ENCODE data around the gene MYO9B.

The MYO9B gene

GRCh38 chr19:17086120-17086519, 10.5 kb downstream of the MYO9B start:
- no peak overlapping the region for H3K4me3 ChIP-seq (ENCODE audit: severe bottlenecking)
- peaks cover 4% of the 10 kb centered on the region for H3K4me1 ChIP-seq (ENCODE audit: insufficient read depth, poor library complexity, severe bottlenecking)
- TF ChIP-seq, protein P1, sequence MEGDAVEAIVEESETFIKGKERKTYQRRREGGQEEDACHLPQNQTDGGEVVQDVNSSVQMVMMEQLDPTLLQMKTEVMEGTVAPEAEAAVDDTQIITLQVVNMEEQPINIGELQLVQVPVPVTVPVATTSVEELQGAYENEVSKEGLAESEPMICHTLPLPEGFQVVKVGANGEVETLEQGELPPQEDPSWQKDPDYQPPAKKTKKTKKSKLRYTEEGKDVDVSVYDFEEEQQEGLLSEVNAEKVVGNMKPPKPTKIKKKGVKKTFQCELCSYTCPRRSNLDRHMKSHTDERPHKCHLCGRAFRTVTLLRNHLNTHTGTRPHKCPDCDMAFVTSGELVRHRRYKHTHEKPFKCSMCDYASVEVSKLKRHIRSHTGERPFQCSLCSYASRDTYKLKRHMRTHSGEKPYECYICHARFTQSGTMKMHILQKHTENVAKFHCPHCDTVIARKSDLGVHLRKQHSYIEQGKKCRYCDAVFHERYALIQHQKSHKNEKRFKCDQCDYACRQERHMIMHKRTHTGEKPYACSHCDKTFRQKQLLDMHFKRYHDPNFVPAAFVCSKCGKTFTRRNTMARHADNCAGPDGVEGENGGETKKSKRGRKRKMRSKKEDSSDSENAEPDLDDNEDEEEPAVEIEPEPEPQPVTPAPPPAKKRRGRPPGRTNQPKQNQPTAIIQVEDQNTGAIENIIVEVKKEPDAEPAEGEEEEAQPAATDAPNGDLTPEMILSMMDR (IDR thresholded peaks at IDR 0.05; ENCODE audit: poor library complexity, severe bottlenecking), result no peak
- H3K27me3 ChIP-seq (ENCODE audit: insufficient read depth, poor library complexity, severe bottlenecking), result no peaks in the 10 kb centered on the region
- no peak overlapping the region for H3K27ac ChIP-seq (ENCODE audit: poor library complexity, severe bottlenecking)
- no peaks in the 10 kb centered on the region for H3K9me3 ChIP-seq (ENCODE audit: severe bottlenecking)
- DNase-seq (ENCODE audit: low spot score) (no peak), ATAC-seq (ENCODE audit: low read depth) (no peak)
- no peaks in the 10 kb centered on the region for H3K36me3 ChIP-seq (ENCODE audit: low read depth)

- no peak overlapping the region for H3K4me3 ChIP-seq (ENCODE audit: severe bottlenecking)
- DNase-seq (ENCODE audit: low spot score) (no peak), ATAC-seq (ENCODE audit: low read depth) (no peak)
- H3K27me3 ChIP-seq (ENCODE audit: insufficient read depth, poor library complexity, severe bottlenecking), result no peaks in the 10 kb centered on the region
- H3K36me3 ChIP-seq (ENCODE audit: low read depth), result no peaks in the 10 kb centered on the region
- TF ChIP-seq, protein P1 (IDR thresholded peaks at IDR 0.05; ENCODE audit: poor library complexity, severe bottlenecking), result no peak
- no peak overlapping the region for H3K27ac ChIP-seq (ENCODE audit: poor library complexity, severe bottlenecking)
- H3K4me1 ChIP-seq (ENCODE audit: insufficient read depth, poor library complexity, severe bottlenecking), result peaks cover 4% of the 10 kb centered on the region
- H3K9me3 ChIP-seq (ENCODE audit: severe bottlenecking), result no peaks in the 10 kb centered on the region
Observed at GRCh38 chr19:17086834-17087233, 11.3 kb downstream of the MYO9B start.

DNA sequence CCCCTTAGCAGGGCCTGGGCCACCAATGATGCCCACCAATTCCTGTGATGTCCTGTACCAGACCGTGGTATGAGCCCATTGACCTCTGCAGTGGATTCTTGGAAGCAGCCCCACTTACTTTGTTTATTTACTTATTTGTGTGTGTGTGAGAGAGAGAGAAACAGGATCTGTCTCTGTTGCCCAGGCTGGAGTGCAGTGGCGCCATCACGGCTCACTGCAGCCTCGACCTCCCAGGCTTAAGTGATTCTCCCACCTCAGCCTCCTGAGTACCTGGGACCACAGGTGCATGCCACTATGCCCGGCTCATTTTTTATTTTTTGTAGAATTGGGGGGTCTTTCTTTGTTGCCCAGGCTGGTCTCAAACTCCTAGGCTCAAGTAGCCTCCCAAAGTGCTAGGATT, 13.0 kb downstream of the MYO9B start:
- TF ChIP-seq, protein P1 (IDR thresholded peaks at IDR 0.05; ENCODE audit: poor library complexity, severe bottlenecking), result no peak
- no peaks in the 10 kb centered on the region for H3K27me3 ChIP-seq (ENCODE audit: insufficient read depth, poor library complexity, severe bottlenecking)
- no peak for DNase-seq (ENCODE audit: low spot score)
- H3K36me3 ChIP-seq (ENCODE audit: low read depth), result no peaks in the 10 kb centered on the region
- no peak overlapping the region for H3K4me3 ChIP-seq (ENCODE audit: severe bottlenecking)
- peaks cover 4% of the 10 kb centered on the region for H3K4me1 ChIP-seq (ENCODE audit: insufficient read depth, poor library complexity, severe bottlenecking)
- H3K27ac ChIP-seq (ENCODE audit: poor library complexity, severe bottlenecking), result no peak overlapping the region
- no peaks in the 10 kb centered on the region for H3K9me3 ChIP-seq (ENCODE audit: severe bottlenecking)
- ATAC-seq (ENCODE audit: low read depth), result no peak

DNA sequence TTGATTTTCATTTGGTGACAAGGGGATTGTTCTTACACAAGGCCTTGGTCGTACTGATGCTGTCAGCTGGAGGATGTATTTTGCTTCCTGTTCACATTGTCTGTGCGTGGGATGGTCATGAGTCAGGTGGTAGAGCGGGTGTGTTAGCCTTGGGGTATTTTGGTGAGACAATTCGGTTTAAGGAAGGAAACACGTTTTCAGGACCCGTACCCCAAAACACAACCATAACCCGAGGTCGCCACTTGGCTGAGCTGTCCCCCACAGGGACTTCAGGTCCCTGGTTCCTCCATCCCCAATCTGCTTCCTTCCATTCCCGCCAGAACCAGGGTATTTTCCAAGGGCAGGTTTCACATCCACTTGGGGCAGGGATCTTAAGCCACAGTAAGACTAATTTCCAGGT, 15.0 kb downstream of the MYO9B start:
- DNase-seq (ENCODE audit: low spot score), result no peak
- TF ChIP-seq, protein P1 (IDR thresholded peaks at IDR 0.05; ENCODE audit: poor library complexity, severe bottlenecking), result no peak
- ATAC-seq (ENCODE audit: low read depth), result no peak

DNA sequence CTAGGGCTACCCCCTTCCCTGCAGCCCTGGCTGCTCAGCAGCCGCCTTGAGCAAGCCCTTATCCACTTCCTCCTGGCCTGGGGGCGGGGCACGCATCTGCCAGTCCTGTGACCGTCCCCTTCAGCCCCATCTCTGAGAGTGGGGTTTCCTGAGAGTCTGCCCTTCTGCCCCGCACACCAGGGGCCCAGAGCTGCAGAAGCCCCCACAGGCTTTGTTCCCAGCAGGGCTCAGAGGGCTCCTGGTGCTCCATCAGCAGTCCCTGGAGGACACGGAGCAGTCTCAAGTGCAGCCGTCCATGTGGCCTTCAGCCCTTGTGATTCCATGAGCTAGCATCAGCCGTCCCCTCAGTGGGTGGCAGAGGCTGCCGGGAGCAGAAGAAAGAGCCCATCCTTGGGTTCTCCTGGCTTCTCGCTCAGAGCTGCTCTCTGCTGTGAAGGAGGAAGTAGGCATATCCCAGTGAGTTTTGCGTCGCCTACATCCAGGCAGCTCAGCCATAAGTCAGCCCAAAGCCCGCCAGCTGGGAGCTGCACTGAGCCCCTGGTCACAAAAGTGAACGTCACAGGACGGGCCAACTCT, 16.3 kb downstream of the MYO9B start:
- no peak overlapping the region for H3K27ac ChIP-seq (ENCODE audit: poor library complexity, severe bottlenecking)
- TF ChIP-seq, protein P1 (IDR thresholded peaks at IDR 0.05; ENCODE audit: poor library complexity, severe bottlenecking), result no peak
- ATAC-seq (ENCODE audit: low read depth) (no peak), DNase-seq (ENCODE audit: low spot score) (no peak)
- H3K36me3 ChIP-seq (ENCODE audit: low read depth), result 0 out of 2 replicates have a peak, but pooled peaks cover 4% of the 10 kb centered on the region
- H3K4me3 ChIP-seq (ENCODE audit: severe bottlenecking), result no peak overlapping the region
- H3K27me3 ChIP-seq (ENCODE audit: insufficient read depth, poor library complexity, severe bottlenecking), result no peaks in the 10 kb centered on the region
- no peaks in the 10 kb centered on the region for H3K9me3 ChIP-seq (ENCODE audit: severe bottlenecking)
- H3K4me1 ChIP-seq (ENCODE audit: insufficient read depth, poor library complexity, severe bottlenecking), result peaks cover 4% of the 10 kb centered on the region

More for the DNA sequence above, 15.0 kb downstream of the MYO9B start:
- Histone ChIP-seq H3K4me1 (ENCODE audit: insufficient read depth, poor library complexity, severe bottlenecking) (peaks cover 4% of the 10 kb centered on the region), H3K27ac (ENCODE audit: poor library complexity, severe bottlenecking) (peak overlapping the region; percentile 24), H3K27me3 (ENCODE audit: insufficient read depth, poor library complexity, severe bottlenecking) (no peaks in the 10 kb centered on the region), H3K4me3 (ENCODE audit: severe bottlenecking) (no peak overlapping the region), H3K9me3 (ENCODE audit: severe bottlenecking) (no peaks in the 10 kb centered on the region), H3K36me3 (ENCODE audit: low read depth) (0 out of 2 replicates have a peak, but pooled peaks cover 4% of the 10 kb centered on the region)

Data from RWPE2 (cell line).